Smooth muscle cell (in vitro differentiated cells): Measurements from ENCODE around the gene CAPN9. TPM values are rescaled to one million over a fixed set of nuclear protein-coding genes. Genes with fewer than 3 reads are reported as not detected.

Source experiments
- DNase-seq: peaks from one replicate; lab custom pipeline; 2025; ENCODE audit not compliant: unreplicated experiment; lab: John Stamatoyannopoulos, UW
- H2AFZ ChIP-seq: fragments of 200-600 bp; sonication (generic); 2 replicates; pipeline ENCODE4 v1.6.0; 2016; ENCODE audit warnings: antibody characterized with exemption, low read depth, mild to moderate bottlenecking
- H3F3A ChIP-seq: fragments of 200-600 bp; sonication (generic); 2 replicates; pipeline ENCODE4 v1.6.0; 2017; ENCODE audit warnings: antibody characterized with exemption, low read depth
- H3K27ac ChIP-seq: fragments of 200-600 bp; sonication (generic); 2 replicates; pipeline ENCODE4 v1.5.1; 2016; ENCODE audit warnings: low read depth, mild to moderate bottlenecking
- H3K27me3 ChIP-seq: fragments of 200-600 bp; sonication (generic); 2 replicates; pipeline ENCODE4 v1.6.1; 2016; ENCODE audit warnings: low read depth, mild to moderate bottlenecking
- H3K36me3 ChIP-seq: fragments of 200-600 bp; sonication (generic); 2 replicates; pipeline ENCODE4 v1.5.1; 2016; ENCODE audit warnings: low read depth
- H3K4me1 ChIP-seq: fragments of 200-600 bp; sonication (generic); 2 replicates; pipeline ENCODE4 v1.5.1; 2016; ENCODE audit warnings: low read depth
- H3K4me2 ChIP-seq: fragments of 200-600 bp; sonication (generic); 2 replicates; pipeline ENCODE4 v1.6.0; 2016; ENCODE audit warnings: mild to moderate bottlenecking
- H3K4me3 ChIP-seq: fragments of 200-600 bp; sonication (generic); 2 replicates; pipeline ENCODE4 v1.5.1; 2016; ENCODE audit warnings: mild to moderate bottlenecking
- H3K79me2 ChIP-seq: fragments of 200-600 bp; sonication (generic); 2 replicates; pipeline ENCODE4 v1.6.0; 2016; ENCODE audit warnings: low read depth, mild to moderate bottlenecking
- H3K9ac ChIP-seq: fragments of 200-600 bp; sonication (generic); 2 replicates; pipeline ENCODE4 v1.6.0; 2016; ENCODE audit warnings: low read depth
- H3K9me3 ChIP-seq: fragments of 200-600 bp; sonication (generic); replicated peaks from 2 replicates; pipeline ENCODE4 v1.5.1; 2016; ENCODE audit warnings: low read depth
- H4K20me1 ChIP-seq: fragments of 200-600 bp; sonication (generic); 2 replicates; pipeline ENCODE4 v1.6.0; 2016; ENCODE audit warnings: low read depth
- CTCF ChIP-seq: fragments of 200-600 bp; sonication (generic); IDR thresholded peaks from 2 replicates; pipeline ENCODE4 v1.5.1; 2017; ENCODE audit warnings: borderline replicate concordance, mild to moderate bottlenecking, antibody characterized with exemption; ENCODE audit not compliant: insufficient read depth, poor library complexity, severe bottlenecking
- WGBS: methylation state at CpG from one replicate; pipeline ENCODE4 v1.1.7; 2016; ENCODE audit warnings: low lambda C conversion rate; 5-methylcytosine and 5-hydroxymethylcytosine counted together
- polyA plus RNA-seq: library from polyadenylated mRNA; unstranded; fragments of >200 nt; fragmentation: Nextera tagmentation; extraction: Ambion mirVana; gene quantifications from 2 replicates; pipeline ENCODE4 v1.2.1, GENCODE V29; 2016
- total RNA-seq: library from RNA; depleted of rRNA; stranded (reverse); fragments of >200 nt; gene quantifications from 2 replicates; pipeline ENCODE4 v1.2.3, GENCODE V29; 2014

CAPN9 gene
- total and polyA plus RNA-seq, 2 experiments from 2014 or later, result not detected

GRCh38 chr1:230700132-230700531, 47.1 kb upstream of the CAPN9 start:
- WGBS, result 83% methylated on average over 4 of the region's 4 CpGs
- no peaks in the 10 kb centered on the region for H3K4me1 ChIP-seq
- no peak for DNase-seq
- H3K9me3 ChIP-seq, result no peaks in the 10 kb centered on the region
- no peak overlapping the region for H2AFZ ChIP-seq
- no peak for TF ChIP-seq CTCF
- H3F3A ChIP-seq, result no peaks in the 10 kb centered on the region
- no peak overlapping the region for H3K4me3 ChIP-seq
- no peak overlapping the region for H3K9ac ChIP-seq
- H3K27ac ChIP-seq, result no peak overlapping the region
- H3K27me3 ChIP-seq, result no peaks in the 10 kb centered on the region
- H4K20me1 ChIP-seq, result no peaks in the 10 kb centered on the region
- H3K79me2 ChIP-seq, result no peaks in the 10 kb centered on the region
- no peaks in the 10 kb centered on the region for H3K36me3 ChIP-seq
- no peak overlapping the region for H3K4me2 ChIP-seq

GRCh38 chr1:230701434-230701833, 45.8 kb upstream of the CAPN9 start:
- no peak overlapping the region for H3K9ac ChIP-seq
- no peaks in the 10 kb centered on the region for H3K4me1 ChIP-seq
- H3K36me3 ChIP-seq, result no peaks in the 10 kb centered on the region
- H3F3A ChIP-seq, result no peaks in the 10 kb centered on the region
- no peaks in the 10 kb centered on the region for H4K20me1 ChIP-seq
- H3K27ac ChIP-seq, result no peak overlapping the region
- H2AFZ ChIP-seq, result no peak overlapping the region
- DNase-seq, result no peak
- no peak for TF ChIP-seq CTCF
- H3K4me2 ChIP-seq, result no peak overlapping the region
- H3K27me3 ChIP-seq, result no peaks in the 10 kb centered on the region
- H3K79me2 ChIP-seq, result no peaks in the 10 kb centered on the region
- no peak overlapping the region for H3K4me3 ChIP-seq
- no peaks in the 10 kb centered on the region for H3K9me3 ChIP-seq
- whole genome bisulfite sequencing, result 94% methylated on average over 17 of the region's 17 CpGs

- H3K4me1 ChIP-seq, result no peaks in the 10 kb centered on the region
- no peak overlapping the region for H3K9ac ChIP-seq
- H3K4me3 ChIP-seq, result no peak overlapping the region
- H3K27me3 ChIP-seq, result no peaks in the 10 kb centered on the region
- H2AFZ ChIP-seq, result no peak overlapping the region
- no peaks in the 10 kb centered on the region for H3K79me2 ChIP-seq
- no peak for TF ChIP-seq CTCF
- H3K4me2 ChIP-seq, result no peak overlapping the region
- no peaks in the 10 kb centered on the region for H3K36me3 ChIP-seq
- H3K27ac ChIP-seq, result no peak overlapping the region
- DNase-seq, result no peak
- H3F3A ChIP-seq, result no peaks in the 10 kb centered on the region
- no peaks in the 10 kb centered on the region for H3K9me3 ChIP-seq
- no peaks in the 10 kb centered on the region for H4K20me1 ChIP-seq
- 93% methylated on average over 19 of the region's 19 CpGs for WGBS
Measured at GRCh38 chr1:230701895-230702768, 45.1 kb upstream of the CAPN9 start.
